ENCODE measurements around the gene CNOT9. TPM values are rescaled to one million over a fixed set of nuclear protein-coding genes. Genes with fewer than 3 reads are reported as not detected.
A peak's percentile ranks its signal among the peaks of the same experiment; 100 is the strongest.

The CNOT9 gene
- total RNA-seq, 2 donors from 2014 or later = 64.2 to 65.6 TPM

GRCh38 chr2:218569661-218570500 is 1.2 kb downstream of the CNOT9 start:
- Histone ChIP-seq H3K9me3 (ENCODE audit: control insufficient read depth, low read length) (no peaks in the 10 kb centered on the region), H3K27ac (ENCODE audit: low read depth, low read length) (peak overlapping the region; percentile 98), H3K36me3 (ENCODE audit: control insufficient read depth, insufficient read depth, low read length) (peaks cover 36% of the 10 kb centered on the region), H3K4me1 (ENCODE audit: control insufficient read depth, insufficient read depth, low read length) (peaks cover 7% of the 10 kb centered on the region), H3K9ac (ENCODE audit: extremely low read depth, low read length, poor library complexity, severe bottlenecking) (peak overlapping the region; percentile 94), H3K4me3 (ENCODE audit: low read length) (peak overlapping the region; percentile 92), H3K27me3 (ENCODE audit: control insufficient read depth, insufficient read depth, low read length, poor library complexity, severe bottlenecking) (no peaks in the 10 kb centered on the region)
- H3K9me3 Mint-ChIP-seq = no peaks in the 10 kb centered on the region
- peak overlapping the region; percentile 90 for H3K4me3 Mint-ChIP-seq
- peak; percentile 55 for DNase-seq
- 7 to 9% methylated on average over 10 of the region's 10 CpGs for WGBS, 2 experiments (ENCODE audit: insufficient coverage in 1 of 2, insufficient read length in 1 of 2)
- no peaks in the 10 kb centered on the region for H3K27me3 Mint-ChIP-seq (ENCODE audit: insufficient read depth)
- H3K36me3 Mint-ChIP-seq (ENCODE audit: low read depth) = peaks cover 23% of the 10 kb centered on the region
- peaks cover 31% of the 10 kb centered on the region for H3K4me1 Mint-ChIP-seq
- TF ChIP-seq CTCF (conservative IDR thresholded peaks at IDR 0.05) = no peak
- H3K27ac Mint-ChIP-seq = peak overlapping the region; percentile 100

- peaks cover 7% of the 10 kb centered on the region for H3K4me1 ChIP-seq (ENCODE audit: control insufficient read depth, insufficient read depth, low read length)
- no peaks in the 10 kb centered on the region for H3K9me3 Mint-ChIP-seq
- no peaks in the 10 kb centered on the region for H3K27me3 Mint-ChIP-seq (ENCODE audit: insufficient read depth)
- H3K27ac ChIP-seq (ENCODE audit: low read depth, low read length) = no peak overlapping the region
- H3K27ac Mint-ChIP-seq = no peak overlapping the region
- 84% methylated on average over 5 of the region's 6 CpGs; no CpG with 5 or more reads in 1 of the 2 experiments for WGBS, 2 experiments (ENCODE audit: insufficient coverage in 1 of 2, insufficient read length in 1 of 2)
- H3K4me1 Mint-ChIP-seq = peaks cover 31% of the 10 kb centered on the region
- peaks cover 36% of the 10 kb centered on the region for H3K36me3 ChIP-seq (ENCODE audit: control insufficient read depth, insufficient read depth, low read length)
- H3K36me3 Mint-ChIP-seq (ENCODE audit: low read depth) = peaks cover 23% of the 10 kb centered on the region
- no peak for TF ChIP-seq CTCF (conservative IDR thresholded peaks at IDR 0.05)
- H3K4me3 Mint-ChIP-seq = peak overlapping the region; percentile 90
- H3K9ac ChIP-seq (ENCODE audit: extremely low read depth, low read length, poor library complexity, severe bottlenecking) = no peak overlapping the region
- DNase-seq = no peak
- H3K27me3 ChIP-seq (ENCODE audit: control insufficient read depth, insufficient read depth, low read length, poor library complexity, severe bottlenecking) = no peaks in the 10 kb centered on the region
- no peaks in the 10 kb centered on the region for H3K9me3 ChIP-seq (ENCODE audit: control insufficient read depth, low read length)
- peak overlapping the region; percentile 92 for H3K4me3 ChIP-seq (ENCODE audit: low read length)
These were observed 2.2 kb downstream of the CNOT9 start for GRCh38 chr2:218570850-218571249.

GRCh38 chr2:218576854-218577253 is 8.2 kb downstream of the CNOT9 start:
- no peaks in the 10 kb centered on the region for H3K27me3 Mint-ChIP-seq (ENCODE audit: insufficient read depth)
- H3K27me3 ChIP-seq (ENCODE audit: control insufficient read depth, insufficient read depth, low read length, poor library complexity, severe bottlenecking) = no peaks in the 10 kb centered on the region
- H3K27ac Mint-ChIP-seq = no peak overlapping the region
- H3K9ac ChIP-seq (ENCODE audit: extremely low read depth, low read length, poor library complexity, severe bottlenecking) = no peak overlapping the region
- H3K9me3 ChIP-seq (ENCODE audit: control insufficient read depth, low read length) = no peaks in the 10 kb centered on the region
- peaks cover 49% of the 10 kb centered on the region for H3K36me3 ChIP-seq (ENCODE audit: control insufficient read depth, insufficient read depth, low read length)
- H3K4me1 Mint-ChIP-seq = peaks cover 18% of the 10 kb centered on the region
- no peak for TF ChIP-seq CTCF (conservative IDR thresholded peaks at IDR 0.05)
- no peak for DNase-seq
- WGBS, 2 experiments (ENCODE audit: insufficient coverage in 1 of 2, insufficient read length in 1 of 2) = 93 to 94% methylated on average over 3 to 4 of the region's 4 CpGs
- H3K4me3 Mint-ChIP-seq = no peak overlapping the region
- no peak overlapping the region for H3K4me3 ChIP-seq (ENCODE audit: low read length)
- no peaks in the 10 kb centered on the region for H3K9me3 Mint-ChIP-seq
- H3K36me3 Mint-ChIP-seq (ENCODE audit: low read depth) = peaks cover 36% of the 10 kb centered on the region
- no peaks in the 10 kb centered on the region for H3K4me1 ChIP-seq (ENCODE audit: control insufficient read depth, insufficient read depth, low read length)
- no peak overlapping the region for H3K27ac ChIP-seq (ENCODE audit: low read depth, low read length)
